Parathyroid adenoma (tissue), 2 donors: ENCODE measurements around the gene SGCA.

Experiments
- H2AFZ ChIP-seq: fragments of 300-600 bp; sonication (generic); one replicate; pipeline ENCODE4 v1.7.0; 2017; ENCODE audit warnings: antibody characterized with exemption, mild to moderate bottlenecking
- H3K27ac ChIP-seq: fragments of 300-600 bp; sonication (generic); one replicate; pipeline ENCODE4 v1.7.0; 2017
- H3K27me3 ChIP-seq: fragments of 300-600 bp; sonication (generic); one replicate; pipeline ENCODE4 v1.7.0; 2017; ENCODE audit warnings: low read length; ENCODE audit not compliant: control insufficient read depth, insufficient read depth
- H3K36me3 ChIP-seq: fragments of 300-600 bp; sonication (generic); one replicate; pipeline ENCODE4 v1.7.0; 2017; ENCODE audit warnings: low read length; ENCODE audit not compliant: control insufficient read depth, insufficient read depth
- H3K4me1 ChIP-seq: fragments of 300-600 bp; sonication (generic); one replicate; pipeline ENCODE4 v1.7.0; 2017; ENCODE audit warnings: control low read depth
- H3K4me2 ChIP-seq: fragments of 300-600 bp; sonication (generic); one replicate; pipeline ENCODE4 v1.7.0; 2017; ENCODE audit warnings: low read length
- H3K4me3 ChIP-seq: fragments of 300-600 bp; sonication (generic); one replicate; pipeline ENCODE4 v1.7.0; 2017; ENCODE audit warnings: low read depth, low read length
- H3K79me2 ChIP-seq: fragments of 300-600 bp; sonication (generic); one replicate; pipeline ENCODE4 v1.7.0; 2017; ENCODE audit warnings: control low read depth
- H3K9ac ChIP-seq: fragments of 300-600 bp; sonication (generic); one replicate; pipeline ENCODE4 v1.7.0; 2017; ENCODE audit warnings: mild to moderate bottlenecking
- H3K9me3 ChIP-seq: fragments of 300-600 bp; sonication (generic); one replicate; pipeline ENCODE4 v1.7.0; 2017; ENCODE audit warnings: low read length; ENCODE audit not compliant: control insufficient read depth
- TF ChIP-seq, protein P1 (sequence below): fragments of 300-600 bp; sonication (generic); IDR thresholded peaks from one replicate; pipeline ENCODE4 v1.7.0; 2017; ENCODE audit warnings: antibody characterized with exemption, mild to moderate bottlenecking
- donor health status: primary hyperparathyroidism.

SGCA gene

GRCh38 chr17:50208611-50209061 is 42.8 kb downstream of the SGCA start:
- no peaks in the 10 kb centered on the region for H3K4me1 ChIP-seq
- H3K36me3 ChIP-seq = no peaks in the 10 kb centered on the region
- no peak overlapping the region for H3K4me3 ChIP-seq
- H3K4me2 ChIP-seq = no peak overlapping the region
- H3K9me3 ChIP-seq = no peaks in the 10 kb centered on the region
- no peaks in the 10 kb centered on the region for H3K79me2 ChIP-seq
- no peaks in the 10 kb centered on the region for H3K27me3 ChIP-seq
- TF ChIP-seq, protein P1, sequence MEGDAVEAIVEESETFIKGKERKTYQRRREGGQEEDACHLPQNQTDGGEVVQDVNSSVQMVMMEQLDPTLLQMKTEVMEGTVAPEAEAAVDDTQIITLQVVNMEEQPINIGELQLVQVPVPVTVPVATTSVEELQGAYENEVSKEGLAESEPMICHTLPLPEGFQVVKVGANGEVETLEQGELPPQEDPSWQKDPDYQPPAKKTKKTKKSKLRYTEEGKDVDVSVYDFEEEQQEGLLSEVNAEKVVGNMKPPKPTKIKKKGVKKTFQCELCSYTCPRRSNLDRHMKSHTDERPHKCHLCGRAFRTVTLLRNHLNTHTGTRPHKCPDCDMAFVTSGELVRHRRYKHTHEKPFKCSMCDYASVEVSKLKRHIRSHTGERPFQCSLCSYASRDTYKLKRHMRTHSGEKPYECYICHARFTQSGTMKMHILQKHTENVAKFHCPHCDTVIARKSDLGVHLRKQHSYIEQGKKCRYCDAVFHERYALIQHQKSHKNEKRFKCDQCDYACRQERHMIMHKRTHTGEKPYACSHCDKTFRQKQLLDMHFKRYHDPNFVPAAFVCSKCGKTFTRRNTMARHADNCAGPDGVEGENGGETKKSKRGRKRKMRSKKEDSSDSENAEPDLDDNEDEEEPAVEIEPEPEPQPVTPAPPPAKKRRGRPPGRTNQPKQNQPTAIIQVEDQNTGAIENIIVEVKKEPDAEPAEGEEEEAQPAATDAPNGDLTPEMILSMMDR = no peak
- H3K9ac ChIP-seq = no peak overlapping the region
- no peak overlapping the region for H2AFZ ChIP-seq
- no peak overlapping the region for H3K27ac ChIP-seq

DNA sequence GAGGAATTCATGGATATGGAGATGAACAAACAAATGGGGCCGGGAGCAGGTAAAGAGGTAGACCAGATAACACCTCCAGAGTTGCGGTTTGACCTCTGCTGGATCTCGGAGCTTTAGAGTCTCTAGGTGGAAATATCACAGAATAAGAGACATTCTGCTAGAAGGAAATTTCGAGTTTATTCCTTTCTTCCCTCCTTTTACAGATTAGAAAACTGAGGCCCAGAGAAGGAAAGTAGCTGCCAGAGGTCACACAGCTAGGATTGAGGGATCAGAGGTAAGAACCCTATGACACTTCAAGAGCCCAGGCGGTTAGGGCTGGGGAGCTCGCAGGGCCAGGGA is 43.3 kb downstream of the SGCA start:
- H3K4me2 ChIP-seq = no peak overlapping the region
- no peaks in the 10 kb centered on the region for H3K27me3 ChIP-seq
- H3K4me3 ChIP-seq = no peak overlapping the region
- no peaks in the 10 kb centered on the region for H3K79me2 ChIP-seq
- no peaks in the 10 kb centered on the region for H3K36me3 ChIP-seq
- H3K9me3 ChIP-seq = no peaks in the 10 kb centered on the region
- TF ChIP-seq, protein P1 = no peak
- H3K27ac ChIP-seq = no peak overlapping the region
- no peak overlapping the region for H2AFZ ChIP-seq
- H3K4me1 ChIP-seq = no peaks in the 10 kb centered on the region
- no peak overlapping the region for H3K9ac ChIP-seq

DNA sequence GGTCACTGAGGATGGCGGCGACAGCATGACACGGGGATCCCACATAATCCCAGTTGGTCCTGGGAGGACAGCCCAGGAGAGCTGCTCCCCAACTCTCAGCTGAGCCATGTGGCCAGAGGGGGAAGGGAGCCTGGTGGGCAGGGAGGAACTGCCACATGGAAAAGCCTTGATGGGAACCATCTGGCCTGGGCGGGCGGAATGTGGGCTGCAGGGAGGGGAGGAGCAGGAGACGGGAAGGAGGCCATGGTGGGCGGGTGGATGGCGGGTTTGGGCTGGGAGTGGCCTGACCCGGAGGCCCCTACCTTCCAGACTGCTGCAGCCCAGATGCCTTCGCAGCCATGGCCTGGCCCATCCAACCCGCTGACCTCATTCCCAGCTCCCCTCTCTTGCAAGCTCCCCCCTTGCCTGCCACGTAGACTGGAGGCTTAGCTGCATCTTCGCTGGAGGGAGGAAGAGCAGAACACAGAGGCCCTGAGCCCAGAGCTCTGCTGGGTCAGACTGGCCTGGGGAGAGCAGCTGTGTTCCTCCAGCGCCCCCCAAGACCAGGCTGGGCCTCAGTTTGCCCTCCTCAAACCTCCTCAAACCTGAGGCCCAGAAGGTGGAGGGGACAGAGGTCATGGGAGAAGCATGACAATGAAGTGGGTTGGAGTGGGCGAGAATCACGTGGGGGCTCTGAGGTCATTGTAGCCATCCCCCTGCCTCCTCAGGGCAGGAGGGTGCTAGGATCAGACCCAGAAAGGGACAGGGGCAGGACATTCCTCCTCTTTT is 43.9 kb downstream of the SGCA start:
- H3K9ac ChIP-seq = no peak overlapping the region
- no peak overlapping the region for H2AFZ ChIP-seq
- H3K4me2 ChIP-seq = no peak overlapping the region
- H3K4me3 ChIP-seq = no peak overlapping the region
- TF ChIP-seq, protein P1 = no peak
- peak overlapping the region; percentile 24 for H3K27ac ChIP-seq
- H3K36me3 ChIP-seq = no peaks in the 10 kb centered on the region
- no peaks in the 10 kb centered on the region for H3K79me2 ChIP-seq
- no peaks in the 10 kb centered on the region for H3K4me1 ChIP-seq
- H3K27me3 ChIP-seq = no peaks in the 10 kb centered on the region
- no peaks in the 10 kb centered on the region for H3K9me3 ChIP-seq

DNA sequence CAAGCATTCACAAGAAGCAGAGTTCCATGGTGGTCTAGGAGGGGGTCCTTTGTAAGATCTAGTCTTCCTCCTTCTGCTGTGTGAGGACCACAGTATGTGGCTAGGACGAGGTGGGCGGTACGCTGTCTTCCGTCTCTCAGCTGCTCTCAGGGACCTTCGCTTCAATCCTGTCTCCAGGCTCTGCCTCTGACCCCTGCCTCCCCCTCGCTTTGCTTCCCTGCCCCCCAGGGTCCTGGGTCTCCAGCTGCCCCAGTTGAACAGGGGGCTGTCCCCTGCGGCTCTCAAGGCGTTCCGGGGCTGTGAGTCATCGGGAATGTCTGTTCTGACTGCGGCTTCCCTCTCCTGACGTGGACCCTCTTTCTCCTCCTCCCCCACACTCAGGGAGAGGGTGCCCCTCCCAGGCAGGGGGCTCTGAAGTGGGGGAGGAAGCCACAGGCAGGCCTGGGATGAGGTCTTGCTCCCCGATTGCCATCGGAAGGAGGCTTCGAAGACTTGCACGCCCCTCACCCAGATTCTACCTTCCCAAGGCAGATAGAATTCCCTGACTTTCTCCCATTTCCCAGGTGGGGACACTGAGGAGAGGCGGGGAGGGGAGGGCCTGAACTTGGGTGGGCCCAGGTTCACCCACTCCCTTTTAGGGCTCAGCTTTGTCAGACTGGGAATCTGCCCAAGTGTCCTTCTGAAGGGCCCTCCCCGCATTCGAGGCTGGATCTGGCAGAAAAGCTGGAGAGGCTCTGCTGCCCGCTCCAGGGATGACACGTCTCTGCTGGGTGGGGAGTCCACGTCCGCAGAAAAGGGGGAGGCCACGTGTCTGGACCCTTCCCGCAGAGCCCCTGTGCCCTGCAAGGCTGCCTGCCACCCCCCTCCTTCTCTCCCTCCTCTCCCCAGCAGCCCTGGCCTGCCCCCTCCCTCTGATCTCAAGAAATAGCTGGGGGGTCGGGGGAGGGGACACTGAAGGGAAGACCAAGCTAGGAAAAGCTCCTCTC is 44.7 kb downstream of the SGCA start:
- no peaks in the 10 kb centered on the region for H3K4me1 ChIP-seq
- H3K9ac ChIP-seq = no peak overlapping the region
- no peaks in the 10 kb centered on the region for H3K27me3 ChIP-seq
- TF ChIP-seq, protein P1 = no peak
- no peaks in the 10 kb centered on the region for H3K9me3 ChIP-seq
- H3K36me3 ChIP-seq = no peaks in the 10 kb centered on the region
- H3K79me2 ChIP-seq = no peaks in the 10 kb centered on the region
- H3K27ac ChIP-seq = peak overlapping the region; percentile 24
- no peak overlapping the region for H3K4me3 ChIP-seq
- H3K4me2 ChIP-seq = no peak overlapping the region
- H2AFZ ChIP-seq = no peak overlapping the region
